ENCODE results near the gene LRRK1. TPM values are rescaled to one million over a fixed set of nuclear protein-coding genes. Genes with fewer than 3 reads are reported as not detected.

LRRK1 gene
- total RNA-seq, 1 donor from 2014 or later = 3.0 TPM

DNA sequence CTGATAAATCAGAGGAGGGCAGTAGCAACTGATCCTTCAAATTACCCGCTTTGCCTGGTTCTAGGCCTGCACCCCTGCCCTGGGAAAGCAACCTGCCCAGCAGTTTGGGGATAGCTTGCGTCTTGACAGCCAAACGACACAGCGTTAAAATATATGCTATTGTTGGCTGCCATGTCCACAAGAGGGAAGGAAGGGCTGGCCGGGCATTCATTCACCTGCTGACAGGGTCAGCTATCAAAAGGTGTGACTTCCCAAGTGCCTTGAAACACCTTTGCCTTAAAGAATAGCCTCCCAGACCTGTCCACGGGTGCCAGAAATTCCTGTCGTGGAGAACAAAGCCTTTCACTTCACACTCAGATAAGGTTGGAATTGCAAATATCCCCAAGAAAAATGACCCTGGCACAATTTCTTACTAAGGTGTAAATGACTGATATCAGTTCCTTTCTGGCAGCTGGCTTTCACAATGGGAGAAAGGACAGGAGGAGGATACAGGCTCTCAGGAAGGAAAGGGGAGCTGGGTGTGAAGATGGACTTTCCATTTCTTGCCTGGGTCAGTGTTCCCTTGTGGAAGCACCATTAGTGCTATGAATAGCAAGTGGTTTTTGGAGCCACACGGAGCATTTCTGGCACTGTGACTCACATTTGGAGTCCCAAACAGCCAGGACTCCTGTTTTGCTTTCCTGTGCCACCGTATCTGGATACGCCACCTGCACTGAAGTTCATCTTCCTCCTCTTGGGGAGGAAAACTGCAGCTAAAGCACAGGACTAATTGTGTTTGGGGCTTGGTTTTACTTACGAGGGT is 20.3 kb upstream of the LRRK1 start:
- Histone ChIP-seq H3K4me1 (peaks cover 46% of the 10 kb centered on the region), H3K27ac (replicated peaks) (no peak overlapping the region)
- intact Hi-C loops (cut with micrococcal nuclease) = no loop called here

DNA sequence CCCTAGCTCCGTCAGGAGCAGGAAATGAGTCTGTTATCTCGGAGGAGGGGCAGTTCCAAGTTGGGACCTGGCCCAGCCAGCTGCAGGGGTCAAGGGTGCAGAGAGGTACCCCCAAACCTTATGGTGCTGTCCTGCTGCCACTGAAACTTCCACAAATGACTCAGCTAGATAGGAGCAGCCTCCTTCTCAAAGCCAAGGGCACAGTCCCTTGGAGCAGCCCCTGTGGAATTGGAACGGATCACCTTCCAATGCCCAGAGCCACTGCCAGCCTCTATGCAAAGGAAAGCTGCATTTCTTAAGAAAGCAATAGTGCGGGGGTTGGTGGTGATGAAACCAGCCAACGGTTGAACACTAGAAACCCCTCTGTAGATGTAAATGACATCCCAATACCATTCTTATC is 19.6 kb upstream of the LRRK1 start:
- intact Hi-C loops (cut with micrococcal nuclease) = no loop called here
- H3K4me1 ChIP-seq = peaks cover 46% of the 10 kb centered on the region
- H3K27ac ChIP-seq (replicated peaks) = no peak overlapping the region

More for the DNA sequence above, 20.3 kb upstream of the LRRK1 start:
- DNase-seq = no peak
- TF ChIP-seq, protein P1, sequence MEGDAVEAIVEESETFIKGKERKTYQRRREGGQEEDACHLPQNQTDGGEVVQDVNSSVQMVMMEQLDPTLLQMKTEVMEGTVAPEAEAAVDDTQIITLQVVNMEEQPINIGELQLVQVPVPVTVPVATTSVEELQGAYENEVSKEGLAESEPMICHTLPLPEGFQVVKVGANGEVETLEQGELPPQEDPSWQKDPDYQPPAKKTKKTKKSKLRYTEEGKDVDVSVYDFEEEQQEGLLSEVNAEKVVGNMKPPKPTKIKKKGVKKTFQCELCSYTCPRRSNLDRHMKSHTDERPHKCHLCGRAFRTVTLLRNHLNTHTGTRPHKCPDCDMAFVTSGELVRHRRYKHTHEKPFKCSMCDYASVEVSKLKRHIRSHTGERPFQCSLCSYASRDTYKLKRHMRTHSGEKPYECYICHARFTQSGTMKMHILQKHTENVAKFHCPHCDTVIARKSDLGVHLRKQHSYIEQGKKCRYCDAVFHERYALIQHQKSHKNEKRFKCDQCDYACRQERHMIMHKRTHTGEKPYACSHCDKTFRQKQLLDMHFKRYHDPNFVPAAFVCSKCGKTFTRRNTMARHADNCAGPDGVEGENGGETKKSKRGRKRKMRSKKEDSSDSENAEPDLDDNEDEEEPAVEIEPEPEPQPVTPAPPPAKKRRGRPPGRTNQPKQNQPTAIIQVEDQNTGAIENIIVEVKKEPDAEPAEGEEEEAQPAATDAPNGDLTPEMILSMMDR (IDR thresholded peaks at IDR 0.05; ENCODE audit: borderline replicate concordance) = no peak
- Histone ChIP-seq H3K4me3 (no peak overlapping the region), H3K9me3 (replicated peaks) (no peaks in the 10 kb centered on the region), H3K27me3 (ENCODE audit: low read depth) (peaks cover 27% of the 10 kb centered on the region), H3K36me3 (no peaks in the 10 kb centered on the region)

DNA sequence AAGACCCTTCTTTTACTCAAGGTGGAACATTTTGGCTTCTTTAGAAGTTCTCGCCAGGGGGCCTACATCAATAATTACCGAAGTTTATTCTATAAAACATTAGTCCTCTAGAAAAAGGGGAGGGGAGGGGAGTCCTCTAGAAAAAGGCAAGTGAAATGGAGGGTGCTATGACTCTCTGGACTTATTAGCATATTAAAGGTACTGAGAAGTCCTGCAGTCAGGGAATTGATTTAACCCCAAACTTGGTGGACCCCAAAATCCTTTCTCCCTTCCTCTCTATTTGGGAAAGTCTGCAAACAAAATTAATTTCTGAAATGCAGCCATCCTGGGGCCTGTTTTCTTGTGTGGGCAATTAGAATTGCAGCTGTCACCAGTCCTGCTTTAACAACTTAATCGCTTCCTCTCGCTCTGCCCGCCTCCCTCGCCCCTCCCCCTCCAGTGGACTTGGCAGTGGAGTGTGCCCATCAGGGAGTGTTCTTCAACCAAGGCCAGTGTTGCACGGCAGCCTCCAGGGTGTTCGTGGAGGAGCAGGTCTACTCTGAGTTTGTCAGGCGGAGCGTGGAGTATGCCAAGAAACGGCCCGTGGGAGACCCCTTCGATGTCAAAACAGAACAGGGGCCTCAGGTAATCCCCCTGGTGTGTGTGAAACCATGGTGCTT is 18.9 kb upstream of the LRRK1 start:
- Histone ChIP-seq H3K27me3 (ENCODE audit: low read depth) (peaks cover 18% of the 10 kb centered on the region), H3K9me3 (replicated peaks) (no peaks in the 10 kb centered on the region), H3K36me3 (no peaks in the 10 kb centered on the region), H3K4me1 (peaks cover 46% of the 10 kb centered on the region), H3K27ac (replicated peaks) (no peak overlapping the region), H3K4me3 (no peak overlapping the region)
- intact Hi-C loops (cut with micrococcal nuclease) = no loop called here
- no peak for DNase-seq
- TF ChIP-seq, protein P1 (IDR thresholded peaks at IDR 0.05; ENCODE audit: borderline replicate concordance) = no peak

More for the DNA sequence above, 19.6 kb upstream of the LRRK1 start:
- Histone ChIP-seq H3K36me3 (no peaks in the 10 kb centered on the region), H3K27me3 (ENCODE audit: low read depth) (peaks cover 25% of the 10 kb centered on the region), H3K9me3 (replicated peaks) (no peaks in the 10 kb centered on the region), H3K4me3 (no peak overlapping the region)
- TF ChIP-seq, protein P1 (IDR thresholded peaks at IDR 0.05; ENCODE audit: borderline replicate concordance) = no peak
- DNase-seq = no peak

DNA sequence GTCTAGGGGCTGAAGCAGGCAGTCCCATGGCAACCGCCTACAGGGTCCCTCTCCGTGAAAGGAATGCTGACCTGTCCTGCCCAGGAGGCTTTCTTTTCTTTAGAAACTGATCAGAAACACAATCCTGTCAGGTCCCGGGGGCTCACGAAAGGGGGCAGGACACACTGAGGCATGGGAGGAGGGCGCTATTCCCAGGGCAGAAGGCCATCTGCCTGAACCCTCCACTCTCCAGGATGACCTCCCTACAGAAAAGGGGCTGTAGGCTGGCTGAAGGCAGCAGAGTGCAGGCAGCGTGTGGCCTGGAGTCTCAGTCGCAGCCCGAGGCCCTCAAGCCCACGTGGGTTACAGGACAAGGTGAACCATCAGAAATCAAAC is 18.4 kb upstream of the LRRK1 start:
- TF ChIP-seq, protein P1 (IDR thresholded peaks at IDR 0.05; ENCODE audit: borderline replicate concordance) = no peak

DNA sequence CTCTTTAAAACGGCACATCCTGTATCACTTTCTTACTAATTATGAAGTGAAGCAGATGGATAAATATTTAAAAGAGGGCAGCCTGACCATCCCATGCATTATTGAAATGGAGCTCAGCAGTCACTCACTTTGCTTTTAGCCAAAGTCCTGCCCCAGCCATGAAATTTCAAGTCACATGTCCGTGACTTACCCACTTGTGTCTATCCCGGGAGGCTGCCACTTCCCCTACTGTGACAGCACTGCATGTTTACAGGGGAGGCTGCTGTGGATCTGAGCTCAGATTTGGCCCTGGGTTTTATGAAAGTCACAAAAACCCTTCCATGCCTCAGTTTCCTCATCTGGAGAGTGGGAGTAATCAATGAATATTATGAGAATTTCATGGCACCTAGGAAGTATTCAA is 17.9 kb upstream of the LRRK1 start:
- Histone ChIP-seq H3K4me3 (no peak overlapping the region), H3K36me3 (no peaks in the 10 kb centered on the region), H3K4me1 (peaks cover 46% of the 10 kb centered on the region), H3K9me3 (replicated peaks) (no peaks in the 10 kb centered on the region), H3K27ac (replicated peaks) (peak overlapping the region; percentile 82), H3K27me3 (ENCODE audit: low read depth) (peaks cover 13% of the 10 kb centered on the region)
- DNase-seq = no peak
- intact Hi-C loops (cut with micrococcal nuclease) = no loop called here
- TF ChIP-seq, protein P1 (IDR thresholded peaks at IDR 0.05; ENCODE audit: borderline replicate concordance) = no peak

More for the DNA sequence above, 18.4 kb upstream of the LRRK1 start:
- DNase-seq = no peak
- Histone ChIP-seq H3K4me3 (no peak overlapping the region), H3K9me3 (replicated peaks) (no peaks in the 10 kb centered on the region), H3K27ac (replicated peaks) (no peak overlapping the region), H3K4me1 (peaks cover 46% of the 10 kb centered on the region), H3K27me3 (ENCODE audit: low read depth) (peaks cover 14% of the 10 kb centered on the region), H3K36me3 (no peaks in the 10 kb centered on the region)
- intact Hi-C loops (cut with micrococcal nuclease) = no loop called here
